ENCODE results near the gene BTN1A1.
"Not testable (repeated sequence)": the region's sequence is repeated elsewhere in the genome, so short reads cannot be mapped to it uniquely, and the experiment has no call there.

The BTN1A1 gene

DNA sequence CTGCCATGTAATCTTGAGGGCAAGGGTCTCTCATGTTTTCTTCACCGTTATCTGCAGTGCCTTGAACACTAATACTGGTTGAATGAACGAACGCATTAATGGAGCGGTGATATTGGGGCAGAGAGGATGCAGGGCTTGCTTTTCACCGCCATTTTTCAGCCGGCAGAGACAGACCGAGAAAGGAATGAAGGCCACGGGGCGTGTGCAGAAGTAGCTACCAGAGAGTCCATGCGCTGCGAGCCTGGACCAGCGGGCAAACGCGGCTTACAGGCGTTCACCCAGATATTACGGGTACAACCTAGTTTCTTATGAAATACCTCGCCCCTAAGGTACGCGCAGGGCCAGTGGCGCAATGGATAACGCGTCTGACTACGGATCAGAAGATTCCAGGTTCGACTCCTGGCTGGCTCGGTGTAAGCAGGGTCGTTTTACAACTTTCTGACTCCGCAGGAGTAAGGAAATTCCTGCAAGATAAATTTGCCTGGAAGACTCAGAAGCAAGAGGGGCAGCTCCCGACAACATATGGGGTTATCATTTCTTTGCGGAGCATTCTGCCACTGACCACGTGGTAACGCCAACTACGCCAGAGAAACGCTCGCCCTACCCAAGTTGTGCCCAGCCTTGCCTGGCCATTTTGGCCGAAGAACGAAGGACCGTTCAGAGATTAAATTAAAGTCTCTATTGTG is 37.2 kb downstream of the BTN1A1 start:
- peak; percentile 79 to 86 for DNase-seq (ENCODE audit: low read depth in 2 of 2)

DNA sequence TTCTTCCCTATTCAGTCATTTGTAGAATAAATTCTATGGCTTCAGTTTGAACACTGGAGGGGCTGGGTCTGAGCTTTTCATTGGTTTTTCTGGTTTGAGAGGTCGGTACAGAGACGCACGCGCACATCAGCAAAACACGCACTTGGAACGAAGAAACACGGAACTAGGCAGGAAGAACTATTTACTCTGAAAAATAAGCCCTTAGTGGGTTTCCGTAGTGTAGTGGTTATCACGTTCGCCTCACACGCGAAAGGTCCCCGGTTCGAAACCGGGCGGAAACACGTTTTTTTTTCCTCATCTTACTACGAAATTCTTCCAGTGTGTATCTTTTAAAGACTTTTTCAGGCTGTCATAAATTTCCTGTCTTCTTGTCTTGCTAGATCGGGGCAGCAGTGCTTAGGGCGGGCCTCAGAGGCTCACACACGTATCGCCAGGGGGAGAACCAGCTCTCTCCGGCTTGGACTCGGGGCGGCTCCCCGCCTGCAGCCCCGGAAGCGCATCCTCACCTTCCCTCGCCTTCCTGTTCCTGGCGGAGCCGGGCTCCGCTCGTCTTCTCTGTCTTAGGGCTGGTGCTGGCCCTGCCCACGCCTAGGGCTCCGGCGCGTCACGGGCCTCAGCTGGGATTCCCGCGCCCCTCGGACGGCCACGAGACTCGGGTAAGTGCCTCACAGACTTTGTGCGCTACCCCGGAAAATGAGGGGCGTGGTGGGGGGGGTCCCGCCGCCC is 37.9 kb downstream of the BTN1A1 start, which contains the start of gene HMGN4:
TSS of gene HMGN4 (plus strand) at position 521 of the 726 bp plus-strand sequence. CDS start 6,841 bp downstream, outside the sequence.
- DNase-seq (ENCODE audit: low read depth in 2 of 2), result peak; percentile 62 to 67

DNA sequence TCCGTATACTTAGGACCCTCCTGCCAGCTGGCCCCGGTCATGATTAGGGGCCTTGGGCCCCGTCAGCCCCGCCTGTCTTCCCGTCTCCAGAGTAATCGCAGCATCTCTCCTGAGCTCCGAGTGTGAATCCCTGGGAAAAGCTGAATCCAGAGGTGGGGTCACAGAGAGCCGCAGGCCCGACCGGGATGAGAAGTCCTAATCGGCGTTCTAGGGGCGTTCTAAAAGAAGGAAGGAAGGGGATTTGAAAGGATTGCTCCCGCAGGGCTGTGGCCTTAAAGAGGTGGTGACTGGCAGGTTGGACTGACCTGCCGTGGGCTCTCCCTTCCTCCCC is 38.4 kb downstream of the BTN1A1 start:
- no peak for DNase-seq (ENCODE audit: low read depth in 2 of 2)

DNA sequence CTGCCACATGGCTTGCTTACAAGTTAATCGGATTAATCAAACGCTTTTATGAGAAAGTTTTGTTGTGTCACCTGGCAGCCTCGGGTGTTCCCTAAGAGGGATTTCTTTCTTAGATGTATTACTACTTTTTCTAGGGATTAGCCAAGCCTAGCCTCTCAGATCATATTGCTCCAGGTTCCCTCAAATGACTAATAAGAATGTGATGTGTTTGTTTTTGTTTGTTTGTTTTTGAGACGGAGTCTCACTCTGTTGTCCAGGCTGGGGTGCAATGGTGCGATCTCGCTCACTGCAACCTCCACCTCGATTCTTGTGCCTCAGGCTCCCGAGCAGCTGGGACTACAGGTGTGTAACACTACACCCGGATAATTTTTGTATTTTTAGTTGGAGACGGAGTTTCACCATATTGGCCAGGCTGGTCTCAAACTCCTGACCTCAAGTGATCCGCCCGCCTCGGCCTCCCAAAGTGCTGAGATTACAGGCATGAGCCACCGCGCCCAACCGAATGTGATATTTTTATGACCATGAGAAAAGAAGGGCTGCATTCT is 39.0 kb downstream of the BTN1A1 start:
- no peak for DNase-seq (ENCODE audit: low read depth in 2 of 2)

DNA sequence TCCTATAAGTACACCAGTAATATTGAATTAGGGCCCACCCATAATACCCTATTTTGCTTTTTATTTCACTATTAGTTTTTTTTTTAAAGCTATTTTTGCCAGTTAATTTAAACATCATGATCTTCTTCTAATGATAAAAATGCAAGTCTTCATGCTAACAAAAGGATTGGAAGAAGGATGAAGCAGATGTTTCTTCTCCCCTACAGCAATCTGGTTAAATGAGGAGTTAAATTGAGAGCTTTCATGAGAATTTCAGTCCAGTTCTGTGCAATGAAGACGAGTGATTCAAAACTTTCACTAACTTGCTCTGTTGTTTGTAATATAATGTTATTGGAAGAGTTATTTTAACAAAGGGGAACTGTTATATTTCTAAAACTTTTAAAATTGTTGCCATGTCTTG is 41.5 kb downstream of the BTN1A1 start:
- no peak for DNase-seq (ENCODE audit: low read depth in 2 of 2)

DNA sequence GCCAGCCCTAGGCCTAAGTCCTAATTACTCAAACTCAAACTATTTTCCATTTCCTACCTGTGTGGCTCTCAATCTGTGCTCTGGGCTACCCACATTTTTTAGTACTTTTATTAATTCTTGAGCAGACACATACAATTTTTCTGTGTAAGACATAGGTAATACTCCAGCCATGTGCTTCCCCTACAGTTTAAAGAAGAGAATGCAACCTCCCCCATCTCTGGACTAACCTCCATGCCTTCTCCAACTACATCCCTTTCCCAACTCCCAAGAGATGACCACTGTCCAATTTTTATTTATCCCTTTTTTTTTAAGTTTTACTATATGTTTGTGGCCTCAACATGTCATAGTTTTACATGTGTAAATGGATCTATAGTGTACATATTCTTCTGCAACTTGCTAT is 43.9 kb downstream of the BTN1A1 start:
- DNase-seq (ENCODE audit: low read depth in 2 of 2), result no peak

DNA sequence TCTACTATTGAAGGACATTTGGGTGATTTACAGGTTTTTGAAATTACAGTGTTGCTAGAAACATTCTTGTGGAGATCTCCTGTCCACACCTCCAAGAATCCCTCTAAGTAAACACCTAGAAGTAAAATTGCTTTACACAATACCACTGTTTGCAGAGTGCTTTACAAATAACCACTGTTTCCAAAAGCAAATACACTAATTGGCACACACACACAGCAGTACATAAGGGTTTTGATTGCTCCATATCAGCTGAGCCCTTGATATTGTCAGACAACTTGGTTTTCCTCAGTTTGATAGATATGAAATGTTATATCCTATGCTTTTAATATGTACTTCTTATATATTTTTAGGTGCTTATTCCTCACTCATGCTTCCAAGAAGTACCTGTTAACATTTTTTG is 44.4 kb downstream of the BTN1A1 start:
- no peak for DNase-seq (ENCODE audit: low read depth in 2 of 2)

DNA sequence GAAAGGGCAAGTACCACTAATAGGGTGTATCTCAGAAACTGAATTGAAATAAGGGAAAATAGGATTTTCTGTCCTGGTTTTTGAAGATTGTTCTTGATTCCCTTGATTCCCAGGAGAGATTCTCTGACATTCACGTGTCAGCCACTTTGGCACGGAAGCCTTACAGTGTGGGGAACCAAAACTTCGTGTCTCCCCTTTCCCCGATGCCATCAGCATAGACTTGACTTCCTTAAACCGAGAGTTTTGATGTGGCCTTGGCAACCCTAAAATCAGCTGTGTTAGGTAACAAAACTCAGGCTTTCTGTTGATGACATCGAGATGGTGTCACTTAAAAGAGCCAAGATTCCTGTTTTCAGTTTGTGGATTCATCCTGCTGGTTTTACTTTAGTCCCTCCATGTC is 45.5 kb downstream of the BTN1A1 start:
- no peak for DNase-seq (ENCODE audit: low read depth in 2 of 2)

DNA sequence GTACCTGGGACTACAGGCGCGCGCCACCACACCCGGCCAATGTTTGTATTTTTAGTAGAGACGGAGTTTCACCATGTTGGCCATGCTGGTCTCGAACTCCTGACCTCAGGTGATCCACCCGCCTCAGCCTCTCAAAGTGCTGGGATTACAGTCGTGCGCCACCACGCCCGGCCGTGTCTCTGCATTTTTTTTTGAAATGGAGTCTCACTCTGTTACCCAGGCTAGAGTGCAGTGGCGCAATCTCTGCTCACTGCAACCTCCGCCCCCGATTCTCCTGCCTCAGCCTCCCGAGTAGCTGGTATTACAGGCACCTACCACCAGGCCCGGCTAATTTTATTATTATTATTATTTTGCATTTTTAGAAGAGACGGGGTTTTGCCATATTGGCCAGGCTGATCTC is 47.3 kb downstream of the BTN1A1 start:
- not testable (repeated sequence) for DNase-seq (ENCODE audit: low read depth in 2 of 2)

DNA sequence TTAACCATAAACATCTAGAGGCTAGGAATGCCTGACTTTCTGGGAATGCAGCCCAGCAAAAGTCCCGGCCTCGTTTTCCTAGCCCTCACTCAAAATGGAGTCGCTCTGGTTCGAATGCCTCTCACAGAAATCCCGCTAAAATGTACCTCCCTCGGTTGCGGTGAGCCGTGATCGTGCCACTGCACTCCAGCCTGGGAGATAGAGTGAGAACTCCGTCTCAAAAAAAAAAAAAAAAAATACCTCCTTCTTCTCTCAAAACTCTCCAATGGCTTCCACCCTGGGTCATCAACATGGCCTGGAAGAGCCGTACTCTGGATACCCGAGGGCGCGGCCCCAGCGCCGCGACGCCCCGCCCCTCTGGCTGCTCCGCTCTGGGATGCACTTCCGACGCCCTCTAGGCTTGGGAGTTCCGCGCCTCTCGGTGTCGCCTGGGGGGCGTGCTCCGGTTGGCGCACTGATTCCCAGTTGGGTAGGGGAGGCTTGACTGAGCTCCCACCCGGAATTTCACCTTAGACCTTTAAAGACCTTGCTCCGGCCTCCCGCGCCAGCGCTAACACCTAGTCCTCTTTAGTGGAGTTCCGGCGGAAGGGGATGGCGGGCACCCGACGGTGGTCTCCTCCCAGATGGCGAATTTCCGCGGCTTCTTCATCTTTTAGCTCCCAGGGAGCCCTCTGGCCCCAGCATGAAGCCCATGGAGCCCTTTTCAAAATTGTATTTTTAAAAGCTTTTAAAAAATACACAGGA is 50.3 kb downstream of the BTN1A1 start:
- no peak for DNase-seq (ENCODE audit: low read depth in 2 of 2)

DNA sequence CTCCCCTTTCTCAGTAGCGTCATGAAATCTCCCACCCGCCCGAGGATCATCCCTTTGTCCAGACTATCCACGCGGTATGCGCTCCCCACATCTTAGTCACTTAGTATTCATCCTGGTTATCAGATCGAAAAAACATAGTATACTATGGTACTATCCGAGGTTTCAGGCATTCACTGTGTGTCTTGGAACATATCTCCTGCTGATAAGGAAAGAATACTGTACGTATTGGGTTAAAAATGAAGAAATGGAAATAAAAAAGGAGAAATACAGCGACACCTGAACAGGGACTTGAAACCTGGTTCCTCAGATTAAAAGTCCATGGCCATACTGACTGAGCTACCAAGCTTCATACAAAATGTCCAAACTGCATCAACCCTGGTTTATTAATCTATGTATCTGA is 52.1 kb downstream of the BTN1A1 start:
- DNase-seq (ENCODE audit: low read depth in 2 of 2), result no peak

DNA sequence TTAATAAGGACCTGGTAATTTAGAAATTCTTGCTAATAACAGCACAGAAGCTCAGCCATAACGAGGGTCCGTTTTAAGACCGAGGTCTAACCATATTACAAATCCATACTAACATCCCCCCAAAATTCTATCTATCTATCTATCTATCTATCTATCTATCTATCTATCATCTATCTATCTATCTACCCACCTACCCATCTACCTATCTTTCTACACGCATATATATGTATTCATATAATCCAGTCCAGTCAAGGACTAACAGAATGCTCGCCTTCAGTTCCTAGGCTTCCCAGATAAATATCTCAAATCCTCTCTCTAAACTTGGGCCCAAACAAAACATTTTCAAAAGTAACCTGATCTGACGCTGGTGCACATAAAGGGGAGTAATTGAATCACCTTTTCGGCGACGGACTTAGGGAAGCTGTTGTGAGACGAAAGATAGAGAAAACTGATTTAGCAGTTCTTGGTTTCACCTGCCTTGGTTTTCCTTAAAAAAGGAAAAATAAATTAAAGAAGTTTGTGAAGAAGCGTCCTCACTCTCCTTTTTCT is 52.6 kb downstream of the BTN1A1 start:
- DNase-seq (ENCODE audit: low read depth in 2 of 2), result no peak

DNA sequence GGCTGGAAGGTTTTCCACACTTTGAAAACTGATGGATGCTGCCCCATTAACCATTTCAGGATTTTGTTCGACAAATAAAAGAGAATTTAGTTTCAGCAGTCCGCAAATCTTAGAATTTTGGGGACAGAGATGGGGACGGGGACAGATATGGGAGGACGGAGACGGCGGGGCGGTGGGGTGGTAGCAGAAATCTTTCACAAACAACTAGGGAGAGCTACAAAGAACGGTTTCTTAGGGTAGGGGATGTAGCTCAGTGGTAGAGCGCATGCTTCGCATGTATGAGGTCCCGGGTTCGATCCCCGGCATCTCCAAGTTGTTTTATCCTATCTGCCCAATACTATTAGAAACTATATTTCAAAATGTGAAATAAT is 53.1 kb downstream of the BTN1A1 start:
- peak; percentile 44 to 56 for DNase-seq (ENCODE audit: low read depth in 2 of 2)

DNA sequence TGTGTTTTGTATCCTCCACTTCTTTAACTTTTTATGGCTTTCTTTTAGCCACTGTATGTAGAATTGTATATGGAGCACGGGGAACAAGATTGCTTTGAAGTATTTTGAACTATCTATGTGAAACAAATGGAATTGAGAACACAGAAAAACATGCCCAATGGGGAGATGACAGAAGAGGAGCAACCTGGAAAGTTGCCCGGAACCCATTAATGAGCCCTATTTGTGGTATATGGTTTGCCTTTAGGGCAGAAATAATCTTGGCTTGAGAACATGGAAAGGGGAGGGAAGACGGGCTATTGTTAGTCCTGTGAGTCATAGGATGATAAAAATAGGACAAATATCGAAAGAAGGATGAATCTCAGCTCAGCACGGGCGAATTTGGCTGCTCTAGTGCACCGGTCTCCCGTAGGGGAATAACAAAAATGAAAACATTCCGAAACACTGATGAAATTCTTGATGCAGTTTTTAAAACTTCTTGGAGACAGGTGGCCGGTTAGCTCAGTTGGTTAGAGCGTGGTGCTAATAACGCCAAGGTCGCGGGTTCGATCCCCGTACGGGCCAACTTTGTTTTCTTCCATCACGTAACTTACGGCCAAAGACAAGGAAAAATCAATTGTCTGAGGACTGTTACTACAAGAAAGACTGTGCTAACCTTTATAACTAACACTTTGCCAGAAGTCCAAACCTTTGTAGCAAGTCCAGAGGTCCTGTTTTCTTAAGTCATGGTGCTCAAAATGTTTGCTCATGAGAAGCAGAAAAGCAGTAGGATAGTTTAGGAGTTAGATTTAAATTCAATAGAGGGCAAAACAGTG is 53.7 kb downstream of the BTN1A1 start:
- DNase-seq (ENCODE audit: low read depth in 2 of 2), result peak; percentile 48 to 54

DNA sequence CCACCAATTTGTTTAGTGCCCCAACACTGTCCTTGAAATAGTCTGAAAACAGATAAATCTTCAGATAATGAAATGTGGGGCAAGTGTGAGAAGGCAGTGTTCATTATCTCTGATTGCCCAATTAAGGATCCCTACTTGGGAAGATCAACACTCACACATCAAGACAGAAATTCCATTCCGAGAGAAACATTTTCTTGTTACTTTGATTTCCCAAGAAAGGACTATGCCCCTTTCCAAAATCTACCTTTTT is 54.3 kb downstream of the BTN1A1 start:
- no peak for DNase-seq (ENCODE audit: low read depth in 2 of 2)

DNA sequence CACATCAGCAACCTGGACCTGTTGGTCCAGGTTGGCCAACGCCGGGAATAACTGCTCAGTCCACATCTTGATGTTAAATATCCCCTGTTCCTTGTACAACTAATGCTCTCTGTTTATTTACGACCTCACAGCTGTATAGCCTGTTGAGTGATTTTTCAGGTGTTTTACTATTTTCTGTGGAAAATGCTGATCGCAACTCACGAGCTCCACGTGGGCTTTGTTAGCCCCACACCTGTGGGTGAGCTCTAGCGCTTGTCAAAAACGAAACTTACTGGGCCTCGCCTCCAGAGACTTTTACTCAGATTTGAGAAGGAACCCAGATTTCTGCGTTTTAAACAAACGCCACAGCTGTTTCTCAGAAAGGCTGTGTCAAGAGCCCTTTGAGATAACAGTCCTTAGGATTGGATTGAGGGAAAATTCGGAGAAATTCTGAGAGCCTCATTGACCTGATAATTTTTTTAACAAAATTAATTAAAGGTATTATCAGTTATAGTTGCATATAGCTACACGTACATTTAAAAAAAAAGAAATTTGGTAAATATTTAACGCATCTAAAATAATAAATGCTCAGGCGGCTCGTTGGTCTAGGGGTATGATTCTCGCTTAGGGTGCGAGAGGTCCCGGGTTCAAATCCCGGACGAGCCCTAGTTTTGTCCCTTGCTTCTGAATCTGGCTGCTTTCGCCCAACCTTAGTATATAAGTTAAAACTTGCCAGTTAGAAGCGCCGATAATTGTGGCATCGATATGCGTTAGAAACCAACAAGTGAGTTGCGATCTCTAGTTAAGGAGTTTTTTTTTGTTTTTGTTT is 54.8 kb downstream of the BTN1A1 start:
- DNase-seq (ENCODE audit: low read depth in 2 of 2), result no peak

DNA sequence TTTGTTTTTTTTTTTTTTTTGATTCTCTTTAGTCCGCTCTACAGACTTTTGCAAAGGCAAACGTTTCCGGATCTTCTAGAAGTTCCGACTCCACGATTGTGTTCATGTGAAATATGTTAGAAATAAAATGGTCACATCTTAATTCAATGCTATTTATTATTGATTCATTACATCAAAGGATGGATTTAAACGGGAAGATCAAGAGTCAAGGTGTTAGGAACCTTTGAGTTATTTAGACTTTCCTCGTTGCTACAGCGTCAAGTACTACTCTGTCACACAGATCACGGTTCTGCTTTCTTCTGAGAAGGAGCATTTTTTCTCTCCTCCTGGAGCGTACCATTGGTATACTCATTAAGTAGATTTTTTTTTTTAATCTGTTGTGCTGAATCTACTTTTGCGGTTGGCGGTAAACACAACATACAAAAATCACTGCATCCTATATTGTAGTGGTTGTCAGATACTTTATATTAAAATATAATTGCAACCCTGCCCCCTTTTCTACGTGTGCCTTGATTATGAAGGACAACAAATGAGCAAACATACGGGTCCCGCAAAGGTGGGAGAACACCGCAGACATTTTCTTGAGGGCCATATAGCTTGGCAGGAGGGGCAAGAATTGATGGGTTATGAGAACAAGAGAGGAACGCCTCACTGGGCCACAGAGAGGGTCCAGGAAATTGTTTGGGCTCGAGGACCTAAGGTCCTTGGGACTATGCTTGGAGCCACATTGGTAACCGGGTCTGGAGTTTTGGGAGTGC is 55.6 kb downstream of the BTN1A1 start:
- DNase-seq (ENCODE audit: low read depth in 2 of 2), result no peak

DNA sequence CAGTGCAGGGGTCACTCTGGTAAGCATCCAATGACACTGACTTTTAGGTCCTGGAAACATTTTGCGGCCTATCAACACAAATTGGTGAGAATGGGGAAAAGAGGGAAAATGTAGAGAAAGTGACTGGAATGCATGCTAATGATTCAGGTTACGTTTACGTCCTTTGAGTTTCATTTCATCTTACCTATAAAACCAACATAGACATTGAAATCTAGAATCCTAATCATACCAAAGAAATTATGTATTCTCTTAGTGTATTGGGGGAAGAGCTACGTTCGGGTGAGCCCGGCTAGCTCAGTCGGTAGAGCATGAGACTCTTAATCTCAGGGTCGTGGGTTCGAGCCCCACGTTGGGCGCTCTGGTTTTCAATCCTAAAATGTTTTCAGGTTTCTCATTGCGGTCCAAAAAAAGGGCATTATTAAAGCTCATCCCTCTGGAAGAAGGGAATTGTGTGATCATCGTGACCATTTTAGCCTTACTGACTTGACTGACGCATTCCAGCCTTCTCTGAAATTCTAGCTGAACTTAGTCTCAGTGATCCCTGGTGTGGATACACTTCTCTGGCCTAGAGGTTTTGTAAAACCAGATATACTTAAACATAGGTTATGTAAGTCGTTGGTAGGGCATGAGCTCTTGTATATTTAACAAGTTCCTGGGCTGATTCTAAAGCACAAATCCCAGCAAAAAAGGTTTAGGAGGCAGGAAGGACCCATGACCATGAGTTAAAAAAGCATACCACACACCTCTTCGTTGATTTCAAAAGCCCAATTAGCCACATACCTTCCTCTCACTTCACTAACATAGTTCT is 56.4 kb downstream of the BTN1A1 start:
- no peak for DNase-seq (ENCODE audit: low read depth in 2 of 2)
